Measurements from ENCODE around the gene DSN1.
"Not testable (repeated sequence)": the region's sequence is repeated elsewhere in the genome, so short reads cannot be mapped to it uniquely, and the experiment has no call there.

The DSN1 gene

GRCh38 chr20:36773597-36774390 lies at the start of gene DSN1:
Gene DSN1, minus strand, starts transcription at chr20:36773763. Its CDS starts 2,305 bp downstream, at chr20:36771458.
- peak; percentile 96 for DNase-seq

DNA sequence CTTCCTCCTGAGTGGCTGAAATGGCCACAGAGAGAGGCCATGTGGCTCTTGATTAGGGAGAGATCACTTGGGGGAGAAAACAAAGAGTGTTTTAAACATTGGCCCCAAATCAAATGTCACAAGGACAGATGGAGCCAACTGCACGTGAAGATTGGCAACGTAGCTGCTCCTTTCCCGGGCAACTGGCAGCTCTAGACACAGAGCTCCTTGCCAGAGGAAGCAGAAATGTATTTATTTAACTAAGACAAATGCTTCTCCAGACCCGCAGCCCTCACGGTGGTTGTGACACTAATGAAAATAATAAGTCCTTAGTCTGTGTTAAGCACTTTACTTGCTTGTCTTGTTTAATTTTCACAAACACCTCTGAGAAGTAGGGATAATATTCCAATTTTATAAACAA lies 49.6 kb upstream of the DSN1 start:
- no peak for DNase-seq

DNA sequence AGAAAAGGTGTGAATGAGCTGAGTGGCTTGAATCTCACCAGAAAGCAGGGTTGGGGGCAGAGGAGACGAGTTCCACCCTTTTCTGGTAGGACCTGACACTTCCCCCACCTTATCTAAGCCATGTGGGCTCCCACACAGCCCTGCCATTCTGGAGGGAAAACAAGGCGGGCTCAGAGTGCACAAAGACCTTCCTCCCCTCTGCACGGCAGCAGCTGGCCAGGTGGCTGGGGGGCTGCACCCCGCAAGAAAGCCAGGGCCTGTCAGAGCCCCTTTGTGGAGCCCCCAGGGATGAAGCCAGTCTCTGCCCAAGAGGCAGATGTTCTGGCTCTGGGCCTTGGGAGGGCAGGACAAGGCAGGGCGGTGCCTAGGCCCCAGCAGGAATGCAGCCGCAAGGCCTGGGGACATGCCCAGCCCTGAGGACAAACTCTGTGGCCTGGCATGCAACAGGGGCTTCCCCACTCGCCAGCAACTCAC lies 48.4 kb upstream of the DSN1 start:
- DNase-seq = no peak

DNA sequence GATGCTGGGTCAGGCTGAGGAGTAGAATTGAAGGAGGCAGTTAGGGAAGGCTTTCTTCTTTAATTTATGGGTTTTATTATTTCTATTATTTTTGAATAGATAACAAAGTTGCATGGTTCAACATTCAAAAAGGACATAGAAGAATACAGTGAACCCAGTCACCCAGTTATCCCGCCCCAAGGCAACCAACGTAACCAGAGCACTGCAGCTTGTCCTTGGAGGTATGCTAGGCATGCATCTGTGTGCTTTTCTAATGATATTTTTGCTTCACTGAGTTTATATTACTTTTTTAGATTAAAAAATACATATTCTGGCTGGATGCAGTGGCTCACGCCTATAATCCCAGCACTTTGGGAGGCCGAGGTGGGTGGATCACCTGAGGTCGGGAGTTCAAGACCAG lies 47.4 kb upstream of the DSN1 start:
- no peak for DNase-seq

- DNase-seq = no peak
Measured at GRCh38 chr20:36820073-36820472, 46.5 kb upstream of the DSN1 start.

- DNase-seq = no peak
Measured at GRCh38 chr20:36819659-36820058, 46.1 kb upstream of the DSN1 start.

- DNase-seq = no peak
Measured at GRCh38 chr20:36818861-36819260, 45.3 kb upstream of the DSN1 start.

DNA sequence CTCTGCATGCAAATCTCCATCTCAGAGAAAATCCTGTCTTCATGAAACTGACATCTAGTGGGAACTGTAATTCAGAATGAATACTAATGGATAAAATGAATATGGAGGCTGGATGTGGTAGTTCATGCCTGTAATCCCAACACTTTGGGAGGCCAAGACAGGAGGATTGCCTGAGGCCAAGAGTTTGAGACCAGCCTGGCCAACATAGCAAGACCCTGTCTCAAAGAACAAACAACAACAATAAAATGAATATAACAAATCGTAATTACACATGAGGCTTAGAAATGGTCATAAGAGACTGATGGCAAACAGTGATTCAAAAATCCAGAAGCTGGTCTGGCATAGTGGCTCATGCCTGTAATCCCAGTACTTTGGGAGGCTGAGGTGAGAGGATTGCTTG lies 44.6 kb upstream of the DSN1 start:
- DNase-seq = no peak

DNA sequence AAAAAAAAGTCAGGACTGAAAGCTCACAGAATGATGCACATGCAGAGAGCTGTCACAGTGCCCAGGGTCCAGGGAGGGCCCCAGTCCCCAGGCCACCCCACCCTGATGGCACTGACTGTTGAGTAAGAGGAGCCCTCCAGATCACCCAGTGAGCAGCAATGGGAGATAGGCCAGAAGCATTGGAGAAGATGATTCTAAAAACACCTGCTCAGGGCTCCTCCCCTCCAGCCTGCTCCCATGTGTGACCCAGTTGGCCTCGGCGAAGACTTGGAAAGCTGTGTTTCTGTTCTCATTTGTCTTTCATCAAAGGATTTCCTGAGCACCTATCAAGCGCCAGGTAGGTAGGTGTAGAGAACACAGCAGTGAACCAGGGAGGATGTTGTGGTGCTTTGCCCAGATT lies 43.9 kb upstream of the DSN1 start:
- DNase-seq = no peak

- DNase-seq = no peak
Measured at GRCh38 chr20:36815454-36816091, 42.0 kb upstream of the DSN1 start.

DNA sequence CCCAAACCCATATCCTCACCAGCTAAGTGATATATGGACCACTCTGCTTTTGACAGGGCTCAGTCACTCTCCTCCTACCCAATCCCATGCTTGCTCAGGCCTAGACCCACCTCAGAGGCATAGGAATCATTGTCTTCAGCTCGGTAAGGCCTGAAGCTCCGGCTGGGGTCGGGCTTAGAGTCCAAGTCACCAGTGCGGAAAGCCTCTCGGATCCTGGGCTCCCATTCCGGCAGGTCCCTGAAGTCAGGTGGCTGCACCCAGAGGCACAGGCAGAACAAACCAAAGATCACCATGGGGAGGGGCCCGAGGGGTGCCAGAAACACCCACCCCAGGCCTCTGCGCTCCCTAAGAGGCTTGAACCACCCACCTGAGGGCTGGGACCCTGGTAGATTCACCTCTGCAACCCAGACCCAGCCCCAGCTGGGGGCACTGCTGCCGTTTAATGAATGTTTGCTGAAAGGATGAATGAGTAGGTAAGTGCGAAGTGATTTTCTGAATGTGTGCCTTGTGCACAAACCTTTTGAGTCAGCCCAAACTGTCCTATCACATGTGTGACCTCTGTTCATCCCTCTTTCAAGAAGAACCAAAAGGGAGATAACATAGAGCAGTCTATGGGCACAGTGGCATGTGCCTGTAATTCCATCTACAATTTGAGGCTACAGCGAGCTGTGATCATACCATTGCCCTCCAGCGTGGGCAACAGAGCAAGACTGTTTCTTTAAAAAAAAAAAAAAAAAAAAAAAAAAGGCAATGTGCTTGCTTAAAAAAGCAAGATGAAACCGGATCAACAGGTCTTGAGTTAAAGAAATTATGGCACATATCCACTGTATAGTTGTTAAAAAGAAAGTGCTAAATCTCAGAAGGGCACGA lies 39.3 kb upstream of the DSN1 start:
- no peak for DNase-seq

- peak; percentile 72 for DNase-seq
Measured at GRCh38 chr20:36808317-36809257, 35.0 kb upstream of the DSN1 start.

DNA sequence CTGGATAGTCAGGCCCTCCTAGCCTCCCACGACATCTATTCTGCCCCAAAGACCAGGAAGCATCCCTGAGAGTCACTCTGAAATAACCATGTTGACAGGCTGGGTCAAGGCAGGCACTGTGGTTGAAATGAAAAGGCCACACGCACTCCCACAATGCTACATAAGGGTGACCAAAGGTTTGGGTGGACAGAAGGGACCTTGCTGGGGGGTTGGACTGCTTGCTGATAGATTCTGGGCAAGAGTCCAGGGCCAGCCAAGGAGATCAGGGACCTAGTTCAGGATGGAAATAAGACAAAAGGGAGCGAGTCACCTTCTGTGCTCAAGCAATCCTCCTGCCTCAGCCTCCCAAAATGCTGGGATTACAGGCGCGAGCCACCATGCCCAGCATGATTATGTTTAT lies 32.5 kb upstream of the DSN1 start:
- DNase-seq = no peak

DNA sequence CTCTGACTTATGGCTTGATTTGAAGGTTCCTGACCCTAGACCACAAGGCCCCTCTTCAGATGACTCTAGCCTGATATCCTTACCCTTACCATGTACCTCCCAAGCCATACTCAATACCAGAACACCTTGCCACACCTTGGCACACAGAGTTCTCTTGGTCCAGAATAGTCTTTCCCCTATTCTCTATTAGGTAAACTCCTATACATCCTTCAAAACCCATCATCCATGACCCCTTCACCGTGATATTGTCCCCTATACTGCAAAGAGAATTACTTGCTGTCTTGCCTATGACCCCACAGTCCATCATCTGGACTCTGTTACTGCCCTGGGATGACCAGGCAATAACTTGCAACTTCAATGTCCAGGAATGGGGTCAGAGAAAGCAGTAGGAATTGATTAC lies 31.8 kb upstream of the DSN1 start:
- no peak for DNase-seq

DNA sequence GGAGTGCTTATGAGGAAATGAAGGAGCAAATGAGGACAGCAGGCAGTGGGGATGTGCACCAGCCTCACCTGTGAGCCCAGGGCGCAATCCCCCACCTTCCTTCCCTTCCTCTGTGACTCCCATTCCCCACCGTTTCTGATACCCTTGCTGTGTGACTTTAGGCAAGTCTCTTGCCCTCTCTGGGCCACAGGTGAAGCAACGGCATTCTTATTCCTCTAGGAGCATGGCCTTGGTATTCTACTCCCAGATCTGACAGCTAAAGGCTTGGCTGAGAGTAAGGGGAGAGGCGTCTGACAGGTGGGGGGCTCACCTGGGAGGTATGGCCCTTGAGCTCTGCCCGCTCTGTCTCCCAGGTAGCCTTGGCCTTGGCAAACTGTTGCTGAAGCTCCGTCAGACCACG lies 30.9 kb upstream of the DSN1 start:
- DNase-seq = no peak

DNA sequence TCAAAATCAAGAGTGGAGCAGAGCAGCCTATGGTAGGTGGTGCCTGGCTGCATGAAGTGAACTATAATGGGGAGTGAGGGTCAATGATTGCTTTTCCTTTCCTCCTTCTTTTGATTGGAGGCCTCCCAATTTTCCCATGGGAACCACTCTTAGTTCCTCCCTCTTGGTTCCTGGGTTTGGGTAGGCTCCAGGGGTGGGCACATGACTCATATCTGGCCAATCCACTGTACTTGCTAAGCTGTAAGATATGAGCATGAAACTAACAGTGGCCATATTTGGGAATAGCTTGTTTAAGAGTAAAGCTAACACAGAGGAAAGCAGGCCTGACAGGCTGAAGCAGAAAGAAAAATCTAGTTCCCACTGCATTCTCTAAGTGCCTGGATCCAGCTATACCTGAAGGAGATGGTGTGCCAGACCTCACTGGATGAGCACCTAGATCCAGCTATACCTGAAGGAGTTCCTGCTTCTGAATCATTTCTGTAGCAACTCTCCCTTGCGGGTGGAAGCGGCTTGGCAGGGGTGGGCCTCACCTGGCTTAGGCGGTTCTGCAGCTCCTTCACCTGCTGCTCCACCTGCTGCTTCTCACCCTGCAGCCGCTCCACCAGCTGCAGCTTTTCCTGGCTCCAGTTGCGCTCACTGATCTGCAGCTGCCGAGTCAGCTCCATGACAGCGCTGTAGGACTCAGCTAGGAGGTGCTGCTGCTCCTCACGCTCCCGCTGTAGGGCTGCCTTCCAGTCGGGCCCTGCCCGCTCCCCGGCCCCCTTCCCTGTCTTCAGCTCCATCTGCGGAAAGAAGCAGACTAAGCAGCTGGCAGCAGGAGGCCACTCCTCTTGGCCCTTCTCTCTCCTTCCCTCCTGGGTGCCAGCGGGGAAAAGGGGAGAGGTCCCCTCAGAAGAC lies 29.0 kb upstream of the DSN1 start:
- no peak for DNase-seq

DNA sequence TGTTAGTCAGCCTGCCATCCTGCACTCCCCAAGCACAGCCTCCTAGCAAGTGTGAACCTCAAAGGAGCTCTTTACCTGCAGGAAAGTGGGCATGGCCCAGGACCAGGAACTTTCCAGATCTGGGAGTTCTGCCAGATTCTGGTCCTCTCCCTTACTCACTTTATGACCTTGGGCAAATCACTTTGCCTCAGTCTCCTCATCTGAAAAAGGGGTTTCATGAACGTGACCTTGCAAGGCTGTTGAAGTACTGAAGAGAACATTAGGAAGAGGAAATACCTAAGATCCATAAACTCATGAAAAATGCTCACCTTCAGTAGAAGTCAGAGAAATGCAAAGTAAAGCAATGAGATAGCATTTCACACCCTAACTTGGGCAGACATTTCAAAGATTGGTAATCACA lies 26.8 kb upstream of the DSN1 start:
- no peak for DNase-seq

- DNase-seq = not testable (repeated sequence)
Measured at GRCh38 chr20:36799313-36799712, 25.8 kb upstream of the DSN1 start.

DNA sequence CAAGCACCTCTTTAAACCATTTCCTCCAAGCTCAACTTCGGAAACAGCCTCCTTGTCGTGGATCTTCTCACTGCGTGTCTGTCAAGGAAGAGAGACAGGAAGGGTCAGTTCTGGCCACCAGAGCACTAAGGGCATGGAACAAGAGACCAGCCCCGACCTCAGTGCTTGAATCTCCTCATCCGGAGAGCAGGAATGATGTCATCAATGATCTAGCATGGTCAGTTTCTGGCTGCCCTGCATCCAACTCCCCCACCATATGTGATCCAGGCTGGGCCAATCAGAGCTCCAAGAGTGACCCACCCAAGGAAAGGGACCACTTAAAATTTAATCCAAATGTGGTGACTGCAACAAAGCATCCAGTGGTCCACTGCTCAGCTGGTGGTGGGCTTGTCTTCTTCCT lies 23.3 kb upstream of the DSN1 start:
- DNase-seq = no peak

DNA sequence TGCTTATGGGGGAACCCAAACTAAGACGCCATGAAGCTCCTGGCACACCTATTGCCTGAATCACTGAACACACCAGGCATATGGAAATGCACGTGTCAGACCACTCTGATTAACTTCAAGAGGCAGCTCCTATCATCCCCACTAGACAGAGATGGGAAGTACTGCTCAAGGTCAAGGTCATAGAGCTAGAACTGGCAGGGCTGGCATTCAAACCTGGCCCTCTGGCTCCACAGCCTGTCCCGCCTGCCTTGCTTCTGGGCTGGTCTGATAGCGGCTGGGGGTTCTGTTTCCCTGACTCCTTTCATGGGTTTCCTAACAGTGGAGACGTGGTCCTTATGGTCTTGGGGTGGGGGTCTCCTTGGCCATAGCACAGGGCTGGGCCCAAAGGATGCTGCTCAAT lies 22.6 kb upstream of the DSN1 start:
- DNase-seq = no peak

- no peak for DNase-seq
Measured at GRCh38 chr20:36795691-36796090, 22.1 kb upstream of the DSN1 start.
